HepG2 (cell line): ENCODE data around the gene VAMP5. TPM values are rescaled to one million over a fixed set of nuclear protein-coding genes. Genes with fewer than 3 reads are reported as not detected.

Experiments
- DMAP1 ChIP-seq: IDR thresholded peaks from 2 replicates; pipeline ENCODE4 v1.6.1; 2016
- HDAC6 ChIP-seq: fragments of 200-600 bp; sonication (generic); IDR thresholded peaks from 2 replicates; pipeline ENCODE4 v1.7.0; 2017; ENCODE audit warnings: mild to moderate bottlenecking, antibody characterized with exemption, low read length, low read depth
- HIVEP1 ChIP-seq: sonication (generic); formaldehyde crosslinking; IDR thresholded peaks from 2 replicates; pipeline ENCODE4 v1.4.0; 2020; ENCODE audit warnings: mild to moderate bottlenecking, missing genetic modification reagents
- KMT2A ChIP-seq: sonication (generic); formaldehyde crosslinking; IDR thresholded peaks from 2 replicates; pipeline ENCODE4 v1.4.0; 2020; ENCODE audit warnings: missing genetic modification reagents
- MIER2 ChIP-seq: IDR thresholded peaks from 2 replicates; pipeline ENCODE4 v1.6.1; 2016; ENCODE audit warnings: missing biosample characterization, missing genetic modification reagents
- MTF1 ChIP-seq: sonication (generic); formaldehyde crosslinking; IDR thresholded peaks from 2 replicates; pipeline ENCODE4 v1.5.0; 2020; ENCODE audit warnings: missing genetic modification reagents
- PBX2 ChIP-seq: IDR thresholded peaks from 2 replicates; pipeline ENCODE4 v1.6.1; 2016; ENCODE audit warnings: control low read depth
- SNAPC2 ChIP-seq: sonication (generic); formaldehyde crosslinking; IDR thresholded peaks from 2 replicates; pipeline ENCODE4 v1.8.1; 2022; ENCODE audit warnings: mild to moderate bottlenecking, missing genetic modification reagents
- SOX5 ChIP-seq: IDR thresholded peaks from 2 replicates; pipeline ENCODE4 v1.6.1; 2016; ENCODE audit warnings: borderline replicate concordance
- ZFP41 ChIP-seq: sonication (generic); formaldehyde crosslinking; IDR thresholded peaks from 2 replicates; pipeline ENCODE4 v1.4.0; 2020; ENCODE audit warnings: mild to moderate bottlenecking, missing genetic modification reagents, borderline replicate concordance
- ZNF263 ChIP-seq: sonication (generic); formaldehyde crosslinking; IDR thresholded peaks from 2 replicates; pipeline ENCODE4 v1.4.0; 2020; ENCODE audit warnings: missing genetic modification reagents
- ZNF317 ChIP-seq: sonication (generic); formaldehyde crosslinking; IDR thresholded peaks from 2 replicates; pipeline ENCODE4 v1.5.0; 2020; ENCODE audit warnings: mild to moderate bottlenecking, missing genetic modification reagents
- ZNF646 ChIP-seq: sonication (generic); formaldehyde crosslinking; IDR thresholded peaks from 2 replicates; pipeline ENCODE4 v1.9.0; 2021; ENCODE audit warnings: mild to moderate bottlenecking, missing genetic modification reagents
- ZNF761 ChIP-seq: sonication (generic); formaldehyde crosslinking; conservative IDR thresholded peaks from 2 replicates; pipeline ENCODE4 v1.4.0; 2020; ENCODE audit warnings: mild to moderate bottlenecking, missing genetic modification reagents
- ZNF790 ChIP-seq: sonication (generic); formaldehyde crosslinking; IDR thresholded peaks from 2 replicates; pipeline ENCODE4 v1.8.0; 2022; ENCODE audit warnings: missing genetic modification reagents, mild to moderate bottlenecking, borderline replicate concordance
- polyA plus RNA-seq, 8 experiments: library from polyadenylated mRNA; depleted of rRNA in 3 of 8; stranded (reverse) in 7 of 8; unstranded in 1 of 8; fragments of >200 nt; fragmentation: Illumina TruSeq in 4 of 8; extraction: Trizol in 4 of 8; gene quantifications; 2 replicates each; pipeline versions ENCODE4 v1.2.1 to v1.2.3, GENCODE V29; 2011 to 2016; ENCODE audit warnings: low read depth in 4 of 8, missing spikeins in 1 of 8, mixed read lengths in 1 of 8; ENCODE audit not compliant: insufficient read depth in 1 of 8
- total RNA-seq, 5 experiments: library from RNA; depleted of rRNA; stranded (reverse); fragments of >200 nt; fragmentation: Illumina TruSeq; extraction: Trizol; gene quantifications; 2 replicates each; pipeline ENCODE4 v1.2.3, GENCODE V29; 2016; ENCODE audit warnings: low read depth in 1 of 5
- TF ChIP-seq, protein P1 (sequence below): sonication (generic); formaldehyde crosslinking; conservative IDR thresholded peaks from 2 replicates; pipeline ENCODE4 v1.4.0; 2020; ENCODE audit warnings: missing genetic modification reagents

Gene VAMP5
- total and polyA plus RNA-seq, 2 of the 13 experiments (the other 11 are each of a cell fraction or from before 2014, with no cell fraction given) = 7.2 to 56.7 TPM

- TF ChIP-seq ZFP41 (CRISPR knock-in tag) (no peak), KMT2A (CRISPR knock-in tag) (peak; percentile 32; the same call in 1 of the 2 replicates), MTF1 (no peak), HDAC6 (0 out of 2 replicates have a peak, but pooled peaks have one; percentile 49), DMAP1 (CRISPR knock-in tag) (peak; percentile 72; the same call in 1 of the 2 replicates), PBX2 (CRISPR knock-in tag) (peak; percentile 28; the same call in 1 of the 2 replicates), ZNF646 (no peak), ZNF317 (CRISPR knock-in tag) (no peak; the same call in 1 of the 2 replicates), HIVEP1 (CRISPR knock-in tag) (no peak; the same call in 1 of the 2 replicates), ZNF761 (CRISPR knock-in tag) (0 out of 2 replicates have a peak, but pooled peaks have one; percentile 28), SOX5 (CRISPR knock-in tag) (peak; percentile 85), ZNF263 (CRISPR knock-in tag) (peak; percentile 98), MIER2 (CRISPR knock-in tag) (peak; percentile 73; the same call in 1 of the 2 replicates), SNAPC2 (CRISPR knock-in tag) (peak; percentile 86; the same call in 1 of the 2 replicates), ZNF790 (CRISPR knock-in tag) (peak; percentile 48; the same call in 1 of the 2 replicates)
- TF ChIP-seq, protein P1, sequence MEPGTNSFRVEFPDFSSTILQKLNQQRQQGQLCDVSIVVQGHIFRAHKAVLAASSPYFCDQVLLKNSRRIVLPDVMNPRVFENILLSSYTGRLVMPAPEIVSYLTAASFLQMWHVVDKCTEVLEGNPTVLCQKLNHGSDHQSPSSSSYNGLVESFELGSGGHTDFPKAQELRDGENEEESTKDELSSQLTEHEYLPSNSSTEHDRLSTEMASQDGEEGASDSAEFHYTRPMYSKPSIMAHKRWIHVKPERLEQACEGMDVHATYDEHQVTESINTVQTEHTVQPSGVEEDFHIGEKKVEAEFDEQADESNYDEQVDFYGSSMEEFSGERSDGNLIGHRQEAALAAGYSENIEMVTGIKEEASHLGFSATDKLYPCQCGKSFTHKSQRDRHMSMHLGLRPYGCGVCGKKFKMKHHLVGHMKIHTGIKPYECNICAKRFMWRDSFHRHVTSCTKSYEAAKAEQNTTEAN (CRISPR knock-in tag) = 0 out of 2 replicates have a peak, but pooled peaks have one; percentile 56
These were observed 888 bp downstream of the VAMP5 start (continued) for GRCh38 chr2:85584857-85585780.
